Stimulated activated CD4-positive, alpha-beta T cell treated with anti-CD3 and anti-CD28 coated beads, Interleukin-4, amount 100 ng/mL, for 24 hours (primary cell): ENCODE results near the gene HCAR3.
"Not testable (repeated sequence)": the region's sequence is repeated elsewhere in the genome, so short reads cannot be mapped to it uniquely, and the experiment has no call there.

Experiments used
- DNase-seq: peaks from one replicate; pipeline ENCODE4 v3.0.0-alpha.2; 2020

The HCAR3 gene

DNA sequence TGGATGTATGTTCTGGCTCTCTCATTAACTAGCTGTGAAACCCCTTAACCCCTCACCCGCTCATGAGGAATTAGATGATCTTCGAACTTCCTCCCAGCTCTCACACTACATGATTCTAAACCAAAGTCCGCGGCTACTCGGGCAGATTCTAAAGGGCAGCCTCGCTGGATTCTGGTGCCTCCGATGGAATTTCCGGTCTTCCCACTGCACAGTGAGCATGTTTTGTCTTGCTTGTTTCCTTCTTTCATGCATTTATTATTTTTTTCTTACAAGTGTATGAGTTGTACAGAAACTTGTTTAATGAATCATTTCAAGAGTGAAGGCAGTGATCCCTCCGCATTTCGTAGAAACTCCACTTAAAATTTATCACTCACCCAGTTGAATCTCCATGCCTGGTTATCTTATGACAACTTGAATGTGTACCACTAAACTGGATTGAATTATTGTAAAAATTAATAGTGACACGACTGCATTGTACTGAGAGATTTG is 4.5 kb upstream of the HCAR3 start:
- DNase-seq, result no peak

DNA sequence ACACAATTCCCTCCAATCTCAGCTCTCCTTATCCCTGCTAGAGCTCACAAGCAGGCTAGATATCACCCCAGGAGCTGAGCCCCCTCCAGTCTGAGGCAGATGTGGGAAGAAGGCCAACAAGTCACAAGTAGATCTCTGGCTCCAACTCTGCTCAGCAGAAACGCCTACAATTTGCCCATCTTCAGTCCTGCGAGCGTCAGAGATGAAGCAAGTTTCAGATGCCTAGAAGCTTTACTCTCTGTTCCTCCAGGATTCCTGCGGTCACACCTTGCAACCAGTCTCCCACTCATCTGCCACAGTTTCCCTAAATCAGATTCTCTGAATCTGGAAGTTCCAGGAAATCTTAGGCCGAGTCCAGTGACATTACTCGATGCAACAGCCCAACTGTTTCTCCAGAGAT is 1.4 kb downstream of the HCAR3 start:
- DNase-seq, result not testable (repeated sequence)

DNA sequence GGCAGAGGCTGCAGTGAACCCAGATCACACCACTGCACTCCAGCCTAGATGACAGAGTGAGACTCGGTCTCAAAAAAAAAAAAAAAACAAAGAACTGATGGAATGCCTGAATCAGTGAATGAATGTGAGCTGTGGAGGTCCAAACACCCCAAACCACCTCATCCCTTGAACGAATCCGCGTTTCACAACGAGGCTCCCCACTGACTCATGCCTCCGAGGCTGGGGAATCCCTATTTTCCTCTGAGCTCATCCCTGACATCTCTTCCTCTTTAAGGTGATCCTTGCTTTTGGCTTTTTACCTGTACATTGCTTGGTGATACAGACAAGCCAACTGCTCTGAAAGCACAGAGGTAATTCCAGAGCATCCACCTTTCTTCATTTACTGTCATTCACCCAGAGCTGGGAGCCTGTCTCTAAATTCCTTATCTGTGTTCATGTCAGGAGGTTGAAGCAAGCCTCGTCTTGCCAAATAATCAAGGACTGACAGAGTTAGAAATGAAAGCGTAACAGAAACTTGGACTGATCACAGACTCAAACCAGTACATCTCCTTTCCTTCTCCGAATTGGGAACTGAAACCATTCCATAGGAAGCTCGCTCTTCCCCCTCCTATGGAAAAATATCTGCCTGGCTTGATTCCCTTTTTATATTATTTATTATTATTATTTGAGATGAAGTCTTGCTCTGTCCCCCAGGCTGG is 3.0 kb downstream of the HCAR3 start:
- not testable (repeated sequence) for DNase-seq

DNA sequence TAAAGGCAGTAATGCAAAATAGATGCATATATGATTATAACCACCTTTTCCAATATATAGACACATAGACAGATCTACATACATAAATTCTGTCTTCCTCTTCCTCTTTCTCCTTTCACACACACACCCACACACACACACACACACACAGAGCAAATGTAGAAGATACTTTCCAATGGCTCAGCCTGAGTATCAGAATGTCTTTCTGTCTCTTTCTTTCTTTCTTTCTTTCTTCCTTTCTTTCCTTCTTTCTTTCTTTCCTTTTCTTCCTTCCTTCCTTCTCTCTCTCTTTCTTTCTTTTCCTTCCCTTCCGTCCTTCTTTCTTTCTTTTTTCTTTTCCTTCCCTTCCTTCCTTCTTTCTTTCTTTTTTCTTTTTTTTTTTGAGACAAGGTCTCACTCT is 5.3 kb downstream of the HCAR3 start:
- not testable (repeated sequence) for DNase-seq

DNA sequence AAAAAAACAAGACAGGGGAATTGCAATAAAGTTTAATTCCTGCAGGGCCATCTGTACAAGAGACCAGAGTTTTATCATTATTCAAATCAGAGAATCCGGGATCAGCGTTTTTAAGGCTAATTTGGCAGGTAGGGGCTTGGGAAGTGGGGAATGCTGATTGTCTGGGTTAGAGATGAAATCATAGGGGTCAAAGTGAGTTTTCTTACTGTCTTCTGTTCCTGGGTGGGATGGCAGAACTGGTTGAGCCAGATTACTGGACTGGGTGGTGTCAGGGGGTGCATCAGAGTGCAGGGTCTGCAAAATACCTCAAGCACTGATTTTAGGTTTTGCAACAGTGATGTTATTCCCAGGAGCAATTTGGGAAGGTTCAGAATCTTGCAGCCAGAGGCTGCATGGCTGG is 6.3 kb downstream of the HCAR3 start:
- not testable (repeated sequence) for DNase-seq

DNA sequence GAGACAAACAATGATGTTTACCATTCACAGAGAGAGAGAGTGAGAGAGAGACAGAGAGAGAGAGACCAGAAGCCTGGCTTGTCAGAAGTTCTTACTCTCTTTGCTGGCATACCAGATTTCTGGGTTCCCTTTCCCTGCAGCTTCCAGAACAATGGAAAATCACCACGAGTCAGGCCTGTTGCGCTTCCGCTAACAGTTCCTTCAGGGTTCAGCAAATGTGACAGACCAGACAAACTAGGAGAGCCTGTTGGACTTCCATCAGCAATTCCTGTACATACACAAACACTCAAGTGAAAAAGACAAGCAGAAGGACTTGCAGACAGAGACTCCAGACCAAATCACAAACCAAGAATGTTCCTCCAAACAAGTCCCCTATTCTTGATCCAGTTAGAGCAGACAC is 7.3 kb downstream of the HCAR3 start:
- DNase-seq, result not testable (repeated sequence)

DNA sequence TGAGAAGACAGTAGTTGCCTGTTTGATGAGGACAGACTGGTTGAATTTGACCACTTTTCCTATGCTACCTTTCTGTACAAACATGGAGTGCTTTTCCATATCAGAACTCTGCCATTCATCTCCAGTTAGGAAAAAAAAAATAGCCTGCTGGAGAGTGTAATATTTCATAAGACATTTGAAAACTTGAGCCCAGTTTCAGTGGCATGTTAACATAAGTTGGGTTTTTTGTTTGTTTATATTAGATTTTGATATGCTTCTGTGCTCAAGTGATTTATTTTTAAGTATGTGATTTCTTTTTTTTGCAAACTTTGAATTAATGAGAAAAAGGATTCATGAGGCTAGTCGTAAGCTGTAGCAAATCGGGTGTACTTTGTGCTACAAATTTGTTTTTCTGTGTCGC is 12.8 kb downstream of the HCAR3 start:
- not testable (repeated sequence) for DNase-seq

DNA sequence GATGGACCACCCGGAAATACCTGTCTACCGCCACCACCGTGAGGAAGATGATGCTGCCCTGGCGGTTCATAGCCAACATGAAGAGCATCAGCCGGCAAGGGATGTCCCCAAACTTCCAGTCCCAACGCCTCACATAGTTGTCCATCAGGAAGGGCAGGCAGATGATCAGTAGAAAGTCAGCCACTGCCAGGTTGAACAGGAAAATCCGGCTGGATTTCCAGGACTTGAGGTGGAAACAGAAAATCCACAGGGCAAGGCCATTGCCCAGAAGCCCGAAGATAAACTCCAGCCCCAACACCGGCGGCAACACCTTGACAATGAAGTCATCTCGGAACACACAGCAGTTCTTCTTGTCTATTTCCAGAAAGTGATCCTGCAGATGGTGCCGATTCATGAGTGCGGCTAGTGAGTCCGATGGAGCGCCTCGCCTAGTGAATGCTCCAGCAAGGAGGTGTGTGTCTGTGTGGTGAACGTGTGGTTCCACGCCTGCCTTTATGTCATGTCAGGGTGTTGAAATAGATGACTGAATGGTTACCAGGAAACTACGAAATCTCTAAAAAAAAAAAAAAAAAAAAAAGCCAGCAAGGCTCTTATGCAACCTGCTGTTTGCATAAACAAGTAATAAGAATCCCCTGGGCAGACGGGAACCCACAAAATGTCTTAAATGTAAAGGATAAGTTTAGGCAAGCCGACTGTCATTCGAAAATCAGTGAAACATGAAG is 13.6 kb downstream of the HCAR3 start, which contains the start of gene HCAR2:
Gene HCAR2 (minus strand): TSS at position 468 of the 722 bp plus-strand sequence. CDS start 74 bp downstream, at position 394.
- not testable (repeated sequence) for DNase-seq

DNA sequence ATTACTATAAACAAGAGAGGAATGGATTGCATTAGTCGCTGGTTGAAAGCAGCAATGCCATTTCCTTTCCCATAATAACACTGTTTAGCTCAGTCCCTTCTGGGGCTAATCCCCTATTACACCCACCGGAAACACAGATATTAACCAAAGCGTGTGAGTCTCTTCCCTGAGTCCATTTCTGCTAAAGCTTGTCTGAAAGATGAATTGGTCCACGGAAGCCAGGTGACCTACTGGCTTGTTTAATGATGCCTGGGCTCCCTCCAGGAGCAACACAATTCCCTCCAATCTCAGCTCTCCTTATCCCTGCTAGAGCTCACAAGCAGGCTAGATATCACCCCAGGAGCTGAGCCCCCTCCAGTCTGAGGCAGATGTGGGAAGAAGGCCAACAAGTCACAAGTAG is 15.1 kb downstream of the HCAR3 start:
- not testable (repeated sequence) for DNase-seq

DNA sequence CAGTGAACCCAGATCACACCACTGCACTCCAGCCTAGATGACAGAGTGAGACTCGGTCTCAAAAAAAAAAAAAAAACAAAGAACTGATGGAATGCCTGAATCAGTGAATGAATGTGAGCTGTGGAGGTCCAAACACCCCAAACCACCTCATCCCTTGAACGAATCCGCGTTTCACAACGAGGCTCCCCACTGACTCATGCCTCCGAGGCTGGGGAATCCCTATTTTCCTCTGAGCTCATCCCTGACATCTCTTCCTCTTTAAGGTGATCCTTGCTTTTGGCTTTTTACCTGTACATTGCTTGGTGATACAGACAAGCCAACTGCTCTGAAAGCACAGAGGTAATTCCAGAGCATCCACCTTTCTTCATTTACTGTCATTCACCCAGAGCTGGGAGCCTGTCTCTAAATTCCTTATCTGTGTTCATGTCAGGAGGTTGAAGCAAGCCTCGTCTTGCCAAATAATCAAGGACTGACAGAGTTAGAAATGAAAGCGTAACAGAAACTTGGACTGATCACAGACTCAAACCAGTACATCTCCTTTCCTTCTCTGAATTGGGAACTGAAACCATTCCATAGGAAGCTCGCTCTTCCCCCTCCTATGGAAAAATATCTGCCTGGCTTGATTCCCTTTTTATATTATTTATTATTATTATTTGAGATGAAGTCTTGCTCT is 16.4 kb downstream of the HCAR3 start:
- DNase-seq, result not testable (repeated sequence)

DNA sequence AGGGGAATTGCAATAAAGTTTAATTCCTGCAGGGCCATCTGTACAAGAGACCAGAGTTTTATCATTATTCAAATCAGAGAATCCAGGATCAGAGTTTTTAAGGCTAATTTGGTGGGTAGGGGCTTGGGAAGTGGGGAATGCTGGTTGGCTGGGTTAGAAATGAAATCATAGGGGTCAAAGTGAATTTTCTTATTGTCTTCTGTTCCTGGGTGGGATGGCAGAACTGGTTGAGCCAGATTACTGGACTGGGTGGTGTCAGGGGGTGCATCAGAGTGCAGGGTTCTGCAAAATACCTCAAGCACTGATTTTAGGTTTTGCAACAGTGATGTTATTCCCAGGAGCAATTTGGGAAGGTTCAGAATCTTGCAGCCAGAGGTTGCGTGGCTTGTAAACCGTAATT is 19.7 kb downstream of the HCAR3 start:
- not testable (repeated sequence) for DNase-seq

DNA sequence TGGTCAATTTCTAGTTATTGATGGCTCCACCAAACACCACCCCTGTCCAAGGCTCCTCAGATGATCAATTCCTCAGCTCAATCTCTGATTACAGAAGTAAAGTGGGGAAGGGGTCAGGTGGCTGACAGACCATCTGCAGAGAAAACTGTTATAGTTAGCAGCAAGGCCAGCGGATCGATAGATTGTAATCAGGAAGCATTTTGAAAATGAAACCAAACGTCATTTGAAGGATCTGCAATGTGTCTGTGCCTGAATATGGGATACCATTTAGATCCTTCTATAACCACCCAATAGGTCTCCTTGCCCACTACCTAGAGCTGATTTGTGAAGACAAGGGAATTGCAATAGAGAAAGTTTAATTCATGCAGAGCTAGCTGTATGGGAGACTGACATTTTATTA is 25.0 kb downstream of the HCAR3 start:
- DNase-seq, result no peak

DNA sequence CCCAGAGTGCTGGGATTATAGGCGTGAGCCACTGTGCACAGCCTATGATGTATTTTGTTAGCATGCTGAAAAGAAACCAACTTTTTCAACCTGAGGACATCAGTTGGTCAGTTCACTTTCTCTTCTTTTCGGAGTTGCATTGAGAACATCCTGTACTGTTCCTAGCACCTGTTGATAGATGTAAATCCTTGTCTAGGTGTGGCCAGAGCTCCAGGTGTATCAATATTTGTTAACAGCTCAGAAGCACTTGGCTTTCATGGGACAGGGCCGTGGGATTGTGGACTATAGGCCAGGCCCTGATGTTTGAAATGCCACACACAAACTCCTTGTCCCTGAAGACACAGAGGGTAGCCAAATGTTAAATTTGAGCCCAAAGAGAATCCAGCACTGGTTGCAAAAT is 28.3 kb downstream of the HCAR3 start:
- no peak for DNase-seq

DNA sequence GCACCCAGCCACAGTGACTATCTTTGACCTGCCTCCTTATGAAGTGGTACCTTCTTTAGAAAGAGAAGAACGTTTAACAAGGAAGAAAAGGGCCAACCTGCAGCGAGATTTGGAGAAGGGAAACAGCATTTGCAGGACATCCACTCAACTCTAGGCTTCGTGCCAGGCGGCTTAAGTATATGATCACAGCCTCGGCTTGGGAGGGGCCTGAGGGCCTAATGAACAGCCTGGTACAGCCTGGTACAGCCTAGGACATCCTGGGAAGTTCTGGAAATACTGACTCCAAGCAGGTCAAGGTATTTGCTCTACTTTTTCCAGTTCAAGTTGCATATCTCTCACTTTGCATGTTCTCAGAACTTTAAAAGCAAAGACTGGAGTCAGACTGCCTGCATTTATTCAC is 29.5 kb downstream of the HCAR3 start:
- DNase-seq, result no peak

DNA sequence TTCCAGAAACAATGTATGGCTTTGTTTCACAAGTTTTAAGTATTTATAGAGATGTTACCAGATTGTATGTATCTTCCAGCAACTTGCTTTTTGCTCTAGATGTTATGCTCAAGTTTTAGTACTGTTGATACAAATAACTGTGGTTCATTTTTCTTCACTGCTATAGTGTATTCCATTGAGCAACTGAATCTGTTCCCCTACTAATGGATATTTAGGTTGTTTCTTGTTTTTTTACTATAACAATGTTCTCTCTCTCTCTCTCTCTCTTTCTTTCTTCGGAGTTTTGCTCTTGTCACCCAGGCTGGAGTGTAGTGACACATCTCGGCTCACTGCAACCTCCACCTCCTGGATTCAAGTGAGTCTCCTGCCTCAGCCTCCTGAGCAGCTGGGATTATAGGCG is 30.1 kb downstream of the HCAR3 start:
- DNase-seq, result no peak

DNA sequence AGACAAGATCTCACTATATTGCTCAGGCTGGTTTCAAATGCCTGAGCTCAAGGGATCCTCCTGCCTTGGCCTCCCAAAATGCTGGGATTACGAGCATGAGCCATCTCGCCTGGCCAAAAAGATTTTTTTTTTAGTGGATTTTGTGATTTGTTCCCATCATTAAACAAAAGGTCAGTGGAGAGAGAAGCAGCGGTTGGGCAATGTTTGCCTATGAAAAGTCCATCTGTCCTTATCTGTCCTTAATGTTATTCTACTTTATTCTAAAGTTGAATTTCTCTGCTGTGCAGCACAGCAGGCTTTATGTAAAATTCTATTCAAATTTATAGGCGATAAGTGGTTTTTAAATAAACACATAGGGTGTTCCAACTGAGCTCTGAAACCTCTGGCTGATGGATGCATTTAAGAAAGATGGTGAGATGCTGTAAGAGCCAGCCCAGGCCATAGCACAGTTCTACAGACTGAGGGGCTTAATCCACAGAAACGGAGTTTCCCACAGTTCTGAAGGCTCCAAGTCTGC is 32.3 kb downstream of the HCAR3 start:
- DNase-seq, result no peak

DNA sequence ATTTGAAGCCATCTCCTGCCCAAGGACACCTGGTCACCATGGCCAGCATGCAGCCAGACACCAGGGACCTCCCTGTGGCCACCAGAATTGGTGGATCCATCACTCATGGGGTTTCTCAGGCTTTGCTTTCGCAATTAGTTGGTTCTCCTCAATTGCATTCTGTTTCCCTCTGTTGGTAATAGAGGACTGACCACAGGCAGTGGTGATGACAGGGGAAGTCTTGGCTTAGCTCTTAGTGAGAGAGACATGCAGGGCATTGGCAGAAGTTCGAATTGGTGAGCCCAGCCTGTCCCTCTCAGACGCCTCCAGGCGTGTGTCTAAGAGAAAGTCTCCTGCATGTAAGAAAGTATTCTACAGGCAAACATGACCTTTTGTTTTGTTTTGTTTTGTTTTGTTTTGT is 34.8 kb downstream of the HCAR3 start:
- no peak for DNase-seq

DNA sequence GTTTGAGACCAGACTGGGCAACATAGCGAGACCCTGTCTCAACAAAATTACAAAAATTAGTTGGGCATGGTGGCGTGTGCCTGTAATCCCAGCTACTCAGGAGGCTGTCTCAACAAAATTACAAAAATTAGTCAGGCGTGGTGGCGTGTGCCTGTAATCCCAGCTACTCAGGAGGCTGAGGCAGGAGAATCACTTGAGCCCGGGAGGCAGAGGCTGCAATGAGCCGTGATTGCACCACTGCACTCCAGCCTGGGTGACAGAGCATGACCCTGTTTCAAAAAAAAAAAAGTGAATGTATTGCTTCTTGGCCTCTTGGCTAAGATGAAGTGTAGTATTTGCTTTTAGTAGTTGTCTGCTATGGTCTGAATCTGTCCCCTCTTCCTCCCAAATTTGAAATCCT is 35.6 kb downstream of the HCAR3 start:
- not testable (repeated sequence) for DNase-seq

DNA sequence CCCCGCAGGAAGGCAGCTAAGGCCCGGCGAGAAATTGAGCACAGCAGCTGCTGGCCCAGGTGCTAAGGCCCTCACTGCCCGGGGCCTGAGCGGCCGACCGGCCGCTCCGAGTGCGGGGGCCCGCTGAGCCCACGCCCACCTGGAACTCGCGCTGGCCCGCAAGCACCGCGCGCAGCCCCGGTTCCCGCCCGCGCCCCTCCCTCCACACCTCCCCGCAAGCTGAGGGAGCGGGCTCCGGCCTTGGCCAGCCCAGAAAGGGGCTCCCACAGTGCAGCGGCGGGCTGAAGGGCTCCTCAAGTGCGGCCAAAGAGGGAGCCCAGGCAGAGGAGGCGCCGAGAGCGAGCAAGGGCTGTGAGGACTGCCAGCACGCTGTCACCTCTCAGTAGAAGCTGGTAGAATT is 39.8 kb downstream of the HCAR3 start:
- not testable (repeated sequence) for DNase-seq

DNA sequence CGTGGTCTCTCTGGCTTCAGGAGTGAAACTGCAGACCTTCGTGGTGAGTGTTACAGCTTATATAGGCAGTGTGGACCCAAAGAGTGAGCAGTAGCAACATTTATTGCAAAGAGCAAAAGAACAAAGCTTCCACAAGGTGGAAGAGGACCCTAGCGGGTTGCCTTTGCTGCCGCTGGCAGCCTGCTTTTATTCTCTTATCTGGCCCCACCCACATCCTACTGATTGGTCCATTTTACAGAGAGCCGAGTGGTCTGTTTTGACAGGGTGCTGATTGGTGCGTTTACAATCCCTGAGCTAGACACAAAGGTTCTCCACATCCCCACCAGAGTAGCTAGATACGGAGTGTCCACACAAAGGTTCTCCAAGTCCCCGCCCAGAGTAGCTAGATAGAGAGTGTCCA is 40.6 kb downstream of the HCAR3 start:
- DNase-seq, result not testable (repeated sequence)

DNA sequence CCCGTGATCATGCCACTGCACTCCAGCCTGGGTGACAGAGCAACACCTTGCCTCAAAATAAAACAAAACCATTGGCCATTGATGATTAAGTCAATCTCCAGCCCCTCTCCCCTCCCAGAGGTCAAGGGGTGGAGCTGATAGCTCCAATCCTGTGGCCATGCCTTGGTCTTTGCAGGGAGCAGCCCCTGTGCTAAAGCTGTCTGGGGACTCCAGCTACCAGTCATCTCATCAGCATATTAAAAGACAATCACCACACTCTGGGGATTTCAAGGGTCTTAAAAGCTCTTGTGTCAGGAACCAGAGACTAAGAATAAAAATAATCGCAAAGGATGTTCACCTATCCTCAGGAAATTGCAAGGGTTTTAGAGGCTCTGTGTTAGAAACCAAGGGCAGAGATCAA is 44.1 kb downstream of the HCAR3 start:
- no peak for DNase-seq

DNA sequence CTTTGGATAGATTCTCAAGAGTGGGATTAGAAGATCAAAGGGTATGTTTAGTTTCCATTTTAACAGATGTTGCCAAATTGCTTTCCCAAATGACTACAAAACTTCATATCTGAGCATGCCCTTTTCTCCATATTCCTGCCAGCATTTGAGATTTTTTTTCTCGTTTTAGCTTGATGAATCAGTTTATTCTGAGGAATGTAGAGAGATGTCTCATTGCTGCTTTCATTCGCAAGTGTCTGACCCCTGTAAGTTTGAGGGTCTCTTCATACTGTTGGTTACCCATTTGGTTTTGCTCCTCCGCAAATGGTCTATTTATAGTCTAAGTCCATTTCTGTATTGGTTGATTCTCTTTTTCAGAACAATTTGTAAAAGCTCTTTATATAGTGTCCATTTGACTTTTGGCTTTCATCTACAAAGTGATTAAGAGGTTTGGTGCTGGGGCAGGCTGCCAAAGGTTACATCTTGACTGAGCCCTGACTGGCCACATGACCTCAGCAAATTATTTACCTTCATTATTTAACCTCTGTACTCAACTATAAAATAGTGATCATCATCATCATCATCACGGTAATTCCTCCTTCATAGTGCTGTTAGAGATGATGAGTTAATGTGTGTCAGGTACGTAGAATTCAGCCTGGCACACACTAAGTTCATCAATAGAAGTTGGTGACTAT is 47.1 kb downstream of the HCAR3 start:
- no peak for DNase-seq

DNA sequence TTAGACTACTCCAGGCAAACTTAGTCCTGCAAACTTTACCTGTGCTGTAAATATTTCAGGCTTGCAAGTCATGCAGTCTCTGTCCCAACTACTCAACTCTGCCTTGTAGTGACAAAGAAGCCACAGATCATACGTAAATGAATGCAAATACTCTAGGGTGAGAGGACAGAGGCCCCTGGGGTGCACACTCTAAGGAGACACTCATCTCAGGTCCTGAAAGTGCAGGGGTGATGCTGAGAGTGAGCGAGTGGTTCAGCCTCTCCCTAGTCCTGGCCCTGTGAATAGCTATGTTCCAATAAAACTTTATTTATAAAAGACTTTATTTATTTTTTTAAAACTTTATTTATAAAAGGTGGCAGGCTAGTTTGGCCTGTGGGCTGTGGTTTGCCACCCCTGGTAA is 48.3 kb downstream of the HCAR3 start:
- DNase-seq, result no peak
